WI38 (cell line): ENCODE results near the gene PREB.
"Not testable (repeated sequence)": the region's sequence is repeated elsewhere in the genome, so short reads cannot be mapped to it uniquely, and the experiment has no call there.

ENCODE experiments used
- H3K4me3 ChIP-seq: 2 replicates; pipeline ENCODE4 v1.5.1; 2011; ENCODE audit warnings: low read depth, mild to moderate bottlenecking, control low read depth, low read length
- CTCF ChIP-seq: IDR thresholded peaks from 2 replicates; pipeline ENCODE4 v1.5.1; 2012; ENCODE audit warnings: low read depth, mild to moderate bottlenecking, control low read depth, low read length

Gene PREB, protein sequence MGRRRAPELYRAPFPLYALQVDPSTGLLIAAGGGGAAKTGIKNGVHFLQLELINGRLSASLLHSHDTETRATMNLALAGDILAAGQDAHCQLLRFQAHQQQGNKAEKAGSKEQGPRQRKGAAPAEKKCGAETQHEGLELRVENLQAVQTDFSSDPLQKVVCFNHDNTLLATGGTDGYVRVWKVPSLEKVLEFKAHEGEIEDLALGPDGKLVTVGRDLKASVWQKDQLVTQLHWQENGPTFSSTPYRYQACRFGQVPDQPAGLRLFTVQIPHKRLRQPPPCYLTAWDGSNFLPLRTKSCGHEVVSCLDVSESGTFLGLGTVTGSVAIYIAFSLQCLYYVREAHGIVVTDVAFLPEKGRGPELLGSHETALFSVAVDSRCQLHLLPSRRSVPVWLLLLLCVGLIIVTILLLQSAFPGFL

GRCh38 chr2:27133905-27134780, at the start of gene PREB:
Gene PREB (minus strand): TSS chr2:27134636. CDS start chr2:27134421, 215 bp downstream.
- H3K4me3 ChIP-seq, result peak within 1 kb of the TSS; percentile 94
- TF ChIP-seq CTCF, result 0 out of 2 replicates have a peak, but pooled peaks have one; percentile 4

DNA sequence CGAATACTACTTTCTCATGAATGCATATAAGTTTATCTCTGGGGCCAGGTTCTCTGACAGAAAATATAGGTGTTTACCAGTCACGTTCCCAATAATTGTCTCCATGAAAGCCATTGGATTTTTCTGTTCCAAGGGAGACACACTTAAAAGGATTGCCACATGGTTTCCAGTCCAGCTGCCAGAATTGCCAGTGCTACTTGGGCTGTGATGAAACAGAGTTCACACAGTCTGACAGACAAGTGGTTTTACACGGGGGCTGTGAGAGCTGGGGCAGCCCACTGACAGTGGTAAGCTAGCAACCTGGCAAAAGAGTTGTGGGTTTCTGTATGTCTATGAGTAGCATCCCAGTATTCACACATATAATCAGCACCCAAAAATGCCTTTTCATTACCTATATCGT, 49.7 kb upstream of the PREB start:
- H3K4me3 ChIP-seq, result no peak overlapping the region
- TF ChIP-seq CTCF, result no peak

GRCh38 chr2:27182346-27182745, 47.9 kb upstream of the PREB start:
- no peak for TF ChIP-seq CTCF
- no peak overlapping the region for H3K4me3 ChIP-seq

DNA sequence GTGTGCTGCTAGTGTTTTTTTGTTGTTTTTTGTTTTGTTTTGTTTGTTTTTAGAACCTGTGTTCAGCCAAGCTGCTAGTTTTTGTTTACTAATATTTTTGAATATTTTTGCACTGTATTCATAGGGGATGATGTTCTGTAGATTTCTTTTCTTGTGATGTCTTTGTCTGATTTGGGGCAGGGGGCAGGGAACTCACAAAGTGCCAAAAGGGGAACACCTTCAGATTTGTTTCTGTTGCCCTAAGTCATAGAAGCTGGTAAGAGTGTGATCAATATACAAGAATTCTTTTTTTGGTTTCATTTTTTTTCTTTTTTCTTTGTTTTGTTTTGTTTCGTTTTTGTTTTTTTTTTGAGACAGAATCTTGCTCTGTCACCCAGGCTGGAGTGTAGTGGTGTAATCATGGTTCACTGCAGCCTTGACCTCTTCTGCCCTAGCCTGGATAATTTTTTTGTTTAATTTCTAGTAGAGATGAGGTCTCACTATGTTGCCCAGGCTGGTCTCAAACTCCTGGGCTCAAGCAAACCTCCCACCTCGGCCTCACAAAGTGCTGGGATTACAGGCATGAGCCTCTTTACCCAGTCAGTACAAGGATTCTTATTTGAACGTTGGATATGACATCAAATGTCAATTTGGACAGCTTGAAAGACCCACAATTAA, 45.0 kb upstream of the PREB start:
- no peak for TF ChIP-seq CTCF
- H3K4me3 ChIP-seq, result no peak overlapping the region

DNA sequence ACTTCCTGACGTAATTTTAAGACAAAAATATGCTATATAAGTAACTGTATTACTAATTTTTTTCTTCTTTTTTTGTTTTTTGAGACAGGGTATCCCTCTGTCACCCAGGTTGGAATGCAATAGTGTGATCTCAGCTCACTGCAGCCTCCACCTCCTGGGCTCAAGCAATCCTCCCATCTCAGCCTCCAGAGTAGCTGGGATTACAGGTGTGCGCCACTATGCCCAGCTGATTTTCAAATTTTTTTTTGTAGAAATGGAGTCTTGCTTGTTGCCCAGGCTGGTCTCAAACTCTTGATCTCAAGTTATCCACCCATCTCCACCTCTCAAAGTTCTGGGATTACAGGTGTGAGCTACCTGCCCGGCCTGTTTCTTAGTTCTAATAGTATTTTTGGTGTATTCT, 44.0 kb upstream of the PREB start:
- no peak for TF ChIP-seq CTCF

GRCh38 chr2:27177441-27178351, 43.3 kb upstream of the PREB start:
- H3K4me3 ChIP-seq, result no peak overlapping the region
- TF ChIP-seq CTCF, result no peak

More for the DNA sequence above, 44.0 kb upstream of the PREB start:
- H3K4me3 ChIP-seq, result no peak overlapping the region

DNA sequence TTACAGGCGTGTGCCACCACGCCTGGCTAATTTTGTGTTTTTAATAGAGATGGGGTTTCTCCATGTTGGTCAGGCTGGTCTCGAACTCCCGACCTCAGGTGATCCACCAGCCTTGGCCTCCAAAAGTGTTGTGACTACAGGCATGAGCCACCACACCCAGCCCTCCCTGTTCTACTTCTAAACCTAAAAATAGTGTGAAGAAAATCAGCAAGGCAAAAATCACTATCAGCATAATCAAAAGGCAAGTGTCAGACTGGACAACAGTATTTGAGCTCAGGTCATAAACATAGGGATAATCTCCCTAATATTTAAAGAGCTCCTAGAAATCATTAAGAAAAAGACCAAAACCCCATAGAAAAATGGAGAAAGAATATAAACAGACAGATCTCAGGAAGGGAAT, 41.3 kb upstream of the PREB start:
- H3K4me3 ChIP-seq, result not testable (repeated sequence)
